Ovary (tissue), 9 donors: Measurements from ENCODE around the gene KCNK17. TPM values are rescaled to one million over a fixed set of nuclear protein-coding genes. Genes with fewer than 3 reads are reported as not detected.

Experiments
- DNase-seq, 5 donors: peaks; one replicate each; pipeline ENCODE4 v3.0.0-alpha.2; 2019 to 2020
- H3K27ac ChIP-seq, 2 donors: fragments of 200-600 bp; one replicate each; pipeline versions ENCODE4 v1.5.1 to v1.8.0; 2019 to 2022
- H3K27me3 ChIP-seq: fragments of 200-600 bp; one replicate; pipeline ENCODE4 v1.8.0; 2022
- H3K36me3 ChIP-seq: fragments of 200-600 bp; sonication (generic); one replicate; pipeline ENCODE4 v1.5.1; 2019
- H3K4me1 ChIP-seq: one replicate; pipeline ENCODE4 v1.8.1; 2013; ENCODE audit warnings: mild to moderate bottlenecking, moderate library complexity; ENCODE audit not compliant: insufficient read depth
- H3K4me3 ChIP-seq: fragments of 200-600 bp; sonication (generic); one replicate; pipeline ENCODE4 v1.5.1; 2017
- H3K9me3 ChIP-seq, 2 donors: fragments of 200-600 bp in 1 of 2; sonication (generic) in 1 of 2; one replicate each; pipeline versions ENCODE4 v1.5.1 to v1.8.1; 2013 to 2019; ENCODE audit warnings: mild to moderate bottlenecking in 1 of 2, moderate library complexity in 1 of 2
- EP300 ChIP-seq: sonication (generic); formaldehyde crosslinking; IDR thresholded peaks from one replicate; pipeline ENCODE4 v1.6.1; 2017; ENCODE audit warnings: antibody characterized with exemption
- POLR2A ChIP-seq: fragments of 450-650 bp; IDR thresholded peaks from one replicate; pipeline ENCODE4 v1.6.1; 2017; ENCODE audit warnings: antibody characterized with exemption, mild to moderate bottlenecking, moderate library complexity
- WGBS, 3 donors: extraction: QIAGEN DNeasy Blood & Tissue Kit in 1 of 3; methylation state at CpG; one replicate each; pipeline versions ENCODE4 v1.1.5 to v1.1.7; 2013 to 2017; 5-methylcytosine and 5-hydroxymethylcytosine counted together
- intact Hi-C, 4 donors: fragments of 100-400 bp; cut with DNase I; formaldehyde crosslinking; loops; one replicate each; pipeline versions ENCODE4 v1.11.0 to v1.15.1; 2022 to 2023
- polyA plus RNA-seq, 2 donors: library from polyadenylated mRNA; stranded (reverse); fragments of 200-250 nt in 1 of 2; fragments of 350-450 nt in 1 of 2; fragmentation: Illumina TruSeq in 1 of 2; extraction: RNeasy Lipid Tissue Mini Kit (QIAGEN cat#74804) in 1 of 2; gene quantifications; one replicate each; pipeline ENCODE4 v1.2.3, GENCODE V29; 2013 to 2014
- total RNA-seq, 7 donors: library from RNA; depleted of rRNA in 2 of 7; stranded (reverse); fragments of >200 nt in 2 of 7; fragmentation: NEBNext Ultra II Directional in 3 of 7; extraction: Animal tissue kit (Norgen Biotek cat#: 25700) in 3 of 7; gene quantifications; one replicate each; pipeline versions ENCODE4 v1.1.0 to v1.2.4, GENCODE V29; 2016 to 2023
- TF ChIP-seq, protein P1 (sequence below), 3 donors: fragments of 450-650 bp in 2 of 3; fragments of 200-600 bp in 1 of 3; IDR thresholded peaks; one replicate each; pipeline versions ENCODE4 v1.5.1 to v1.8.0; 2016 to 2022; ENCODE audit warnings: antibody characterized with exemption in 3 of 3, mild to moderate bottlenecking in 1 of 3
- donor health status: DM: no; HTN: no; CAD: no; lungs with moderate emphysema.
- donor health status: DM: no; HTN: no; CAD: no.
- donor health status: Bipolar disorder and iron deficiency.
- donor health status: DM: yes; HTN: yes; CAD: no.
- donor health status: DM: no; HTN: no; CAD: no.
- donor health status: DM: yes; HTN: yes; CAD: no.

Gene KCNK17
- total and polyA plus RNA-seq, 9 donors, result 0.08 to 1.0 (median 0.35) TPM; not detected in 5

DNA sequence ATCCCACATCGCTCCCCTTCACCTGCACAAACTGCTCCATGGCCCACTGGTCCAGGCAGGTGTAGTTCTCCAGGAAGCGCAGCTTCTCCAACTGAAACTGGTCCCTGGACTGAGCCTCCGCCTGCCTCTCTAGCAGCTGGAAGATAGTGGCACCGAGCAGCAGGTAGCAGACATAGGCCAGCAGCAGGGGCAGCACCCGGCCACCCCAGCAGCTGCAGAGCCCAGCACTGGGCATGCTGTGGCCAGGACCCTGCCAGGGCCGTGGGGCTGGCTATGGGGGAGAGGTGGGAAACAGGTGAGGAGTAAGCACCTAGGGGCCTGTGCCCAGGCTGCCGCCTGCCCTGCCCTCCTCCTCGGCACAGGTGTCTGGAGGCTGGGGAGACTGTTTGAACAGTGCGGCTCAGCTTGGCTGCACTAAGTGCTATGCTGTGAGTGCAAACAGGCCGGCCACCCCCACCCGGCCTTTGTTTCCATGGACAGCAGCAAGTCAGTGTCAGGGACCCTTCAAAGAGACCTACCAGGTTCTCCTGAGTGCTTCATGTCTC, 8.2 kb upstream of the KCNK17 start, which contains the start of gene KCNK16:
Gene KCNK16, minus strand, starts transcription at position 397 of the 545 bp plus-strand sequence. Its CDS starts 162 bp downstream, at position 235.
- intact Hi-C loops, result no loop called here
- no peaks in the 10 kb centered on the region for H3K9me3 ChIP-seq
- TF ChIP-seq POLR2A (no peak), EP300 (no peak)
- TF ChIP-seq, protein P1, sequence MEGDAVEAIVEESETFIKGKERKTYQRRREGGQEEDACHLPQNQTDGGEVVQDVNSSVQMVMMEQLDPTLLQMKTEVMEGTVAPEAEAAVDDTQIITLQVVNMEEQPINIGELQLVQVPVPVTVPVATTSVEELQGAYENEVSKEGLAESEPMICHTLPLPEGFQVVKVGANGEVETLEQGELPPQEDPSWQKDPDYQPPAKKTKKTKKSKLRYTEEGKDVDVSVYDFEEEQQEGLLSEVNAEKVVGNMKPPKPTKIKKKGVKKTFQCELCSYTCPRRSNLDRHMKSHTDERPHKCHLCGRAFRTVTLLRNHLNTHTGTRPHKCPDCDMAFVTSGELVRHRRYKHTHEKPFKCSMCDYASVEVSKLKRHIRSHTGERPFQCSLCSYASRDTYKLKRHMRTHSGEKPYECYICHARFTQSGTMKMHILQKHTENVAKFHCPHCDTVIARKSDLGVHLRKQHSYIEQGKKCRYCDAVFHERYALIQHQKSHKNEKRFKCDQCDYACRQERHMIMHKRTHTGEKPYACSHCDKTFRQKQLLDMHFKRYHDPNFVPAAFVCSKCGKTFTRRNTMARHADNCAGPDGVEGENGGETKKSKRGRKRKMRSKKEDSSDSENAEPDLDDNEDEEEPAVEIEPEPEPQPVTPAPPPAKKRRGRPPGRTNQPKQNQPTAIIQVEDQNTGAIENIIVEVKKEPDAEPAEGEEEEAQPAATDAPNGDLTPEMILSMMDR (IDR thresholded peaks at IDR 0.05), result no peak
- H3K4me3 ChIP-seq, result no peak within 1 kb of the TSS
- H3K27me3 ChIP-seq, result no peaks in the 10 kb centered on the region
- H3K4me1 ChIP-seq, result no peaks in the 10 kb centered on the region
- 71 to 89% (median 89%) methylated on average over 11 of the region's 11 CpGs for WGBS, 3 donors
- no peak within 1 kb of the TSS for H3K27ac ChIP-seq
- no peaks in the 10 kb centered on the region for H3K36me3 ChIP-seq
- DNase-seq, result no peak

DNA sequence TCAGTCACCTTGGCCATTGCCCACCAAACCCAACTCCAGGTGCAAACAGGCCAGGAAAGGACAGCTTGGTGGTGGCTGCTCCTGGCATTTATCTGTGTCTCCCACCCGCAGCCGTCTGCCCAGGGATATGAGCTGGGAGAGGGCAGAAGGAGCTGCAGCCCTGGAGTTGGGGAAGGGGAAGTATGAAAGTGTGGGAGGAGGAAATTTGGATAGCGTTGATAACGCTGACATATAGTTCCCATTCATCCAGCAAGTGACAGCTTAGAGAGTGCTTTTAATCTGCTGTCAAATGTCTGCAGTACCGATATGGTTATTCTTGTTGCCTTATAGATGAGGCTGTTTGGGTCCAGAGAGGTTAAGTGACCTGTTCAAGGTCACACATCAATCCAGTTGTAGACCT, 7.5 kb upstream of the KCNK17 start:
- Histone ChIP-seq H3K27me3 (no peaks in the 10 kb centered on the region), H3K4me3 (no peak overlapping the region), H3K36me3 (no peaks in the 10 kb centered on the region), H3K27ac (no peak overlapping the region), H3K4me1 (no peaks in the 10 kb centered on the region), H3K9me3 (no peaks in the 10 kb centered on the region)
- TF ChIP-seq, protein P1 (IDR thresholded peaks at IDR 0.05), result no peak
- TF ChIP-seq POLR2A (no peak), EP300 (no peak)
- DNase-seq, result no peak
- intact Hi-C loops, result no loop called here
- WGBS, 3 donors, result 45 to 61% (median 48%) methylated on average over 5 of the region's 5 CpGs

DNA sequence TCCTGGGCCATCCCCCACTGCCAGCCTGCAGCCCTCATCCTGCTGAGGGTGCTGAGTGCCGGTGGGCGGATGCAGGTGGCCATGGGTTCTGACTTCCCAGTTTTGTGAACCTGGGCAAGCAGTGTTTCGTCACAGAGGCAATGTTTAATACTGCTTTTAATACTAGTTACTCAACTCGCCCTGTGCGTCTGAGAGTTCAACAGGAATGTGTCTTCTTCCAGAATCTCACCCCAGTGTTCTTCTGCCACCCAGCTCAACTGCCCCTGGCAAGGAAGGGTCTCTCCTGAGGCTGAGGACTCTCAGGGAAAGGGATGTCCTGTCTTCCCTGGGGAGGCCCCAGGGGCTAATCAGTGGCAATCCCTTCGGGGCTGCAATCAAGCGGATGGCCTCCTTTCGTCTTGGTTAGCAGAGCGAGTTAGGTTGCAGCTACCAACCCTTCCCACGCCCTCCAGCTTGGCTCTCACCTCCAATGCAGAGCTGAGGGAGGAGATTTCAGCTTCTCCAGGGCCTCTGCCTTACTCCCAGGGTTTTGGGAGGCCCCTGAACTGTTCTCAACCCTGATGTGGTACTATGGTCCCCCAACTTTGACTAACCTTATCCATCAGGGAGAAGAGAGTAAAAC, 6.3 kb upstream of the KCNK17 start:
- Histone ChIP-seq H3K9me3 (no peaks in the 10 kb centered on the region), H3K27ac (no peak overlapping the region), H3K4me3 (no peak overlapping the region), H3K36me3 (no peaks in the 10 kb centered on the region), H3K27me3 (no peaks in the 10 kb centered on the region), H3K4me1 (no peaks in the 10 kb centered on the region)
- DNase-seq, result no peak
- TF ChIP-seq EP300, result no peak
- TF ChIP-seq, protein P1 (IDR thresholded peaks at IDR 0.05), result no peak
- no peak for TF ChIP-seq POLR2A
- intact Hi-C loops, result no loop called here
- 73 to 84% (median 77%) methylated on average over 10 of the region's 10 CpGs for WGBS, 3 donors

DNA sequence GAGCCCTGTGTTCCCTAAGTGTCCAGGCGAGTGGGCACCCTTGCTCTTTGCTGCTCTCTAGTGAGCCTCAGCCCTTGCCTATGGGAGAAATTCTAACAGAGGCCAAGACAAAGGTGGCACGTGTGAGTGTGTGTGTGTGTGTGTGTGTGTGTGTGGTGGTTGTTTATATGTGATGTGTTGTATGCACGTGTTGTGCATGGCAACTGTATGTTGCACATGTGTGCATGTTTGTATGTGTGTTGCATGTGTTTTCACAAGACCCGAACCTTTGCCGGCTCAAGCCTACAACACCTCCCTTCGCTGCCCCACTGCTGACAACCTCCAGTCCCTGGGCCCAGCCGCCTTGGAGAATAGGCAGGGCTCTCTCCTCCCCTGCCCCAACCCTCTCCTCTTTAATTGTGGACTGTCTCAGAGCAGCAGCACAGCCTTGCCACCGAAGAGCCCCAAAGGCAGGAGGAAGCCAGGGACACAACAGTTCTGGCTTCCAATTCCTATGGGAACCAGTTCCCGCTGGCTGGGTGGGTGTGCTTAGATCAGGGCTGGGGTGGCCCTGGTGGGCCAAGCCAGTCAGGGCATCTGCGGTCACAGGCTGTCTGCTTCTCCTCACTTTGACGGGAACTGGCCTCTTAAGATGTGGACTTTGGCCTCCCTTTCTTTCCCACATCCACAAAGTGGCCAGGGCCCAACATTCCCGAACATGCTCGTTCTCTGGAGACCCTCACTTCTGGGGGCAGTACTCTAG, 5.6 kb upstream of the KCNK17 start:
- intact Hi-C loops, result no loop called here
- H3K27me3 ChIP-seq, result no peaks in the 10 kb centered on the region
- no peak for DNase-seq
- H3K4me3 ChIP-seq, result no peak overlapping the region
- 70 to 77% (median 74%) methylated on average over 13 of the region's 13 CpGs for WGBS, 3 donors
- no peak for TF ChIP-seq POLR2A
- TF ChIP-seq EP300, result no peak
- TF ChIP-seq, protein P1 (IDR thresholded peaks at IDR 0.05), result no peak
- H3K27ac ChIP-seq, result no peak overlapping the region
- no peaks in the 10 kb centered on the region for H3K9me3 ChIP-seq
- no peaks in the 10 kb centered on the region for H3K36me3 ChIP-seq
- no peaks in the 10 kb centered on the region for H3K4me1 ChIP-seq
